Sigmoid colon (tissue), 4 donors: Measurements from ENCODE around the gene SLC16A7.

Experiments
- CTCF ChIP-seq, 4 experiments: fragments of 450-650 bp in 3 of 4; fragments of 200-600 bp in 1 of 4; IDR thresholded peaks; one replicate each; pipeline ENCODE4 v1.5.1; 2016 to 2019; ENCODE audit warnings: antibody characterized with exemption in 4 of 4, mild to moderate bottlenecking in 3 of 4, moderate library complexity in 2 of 4
- EP300 ChIP-seq, 4 donors: sonication (generic); formaldehyde crosslinking; IDR thresholded peaks; one replicate each; pipeline ENCODE4 v1.6.1; 2017; ENCODE audit warnings: antibody characterized with exemption in 4 of 4
- POLR2A ChIP-seq, 2 donors: fragments of 450-650 bp; IDR thresholded peaks; one replicate each; pipeline ENCODE4 v1.6.1; 2016; ENCODE audit warnings: antibody characterized with exemption in 2 of 2, mild to moderate bottlenecking in 2 of 2, moderate library complexity in 2 of 2
- POLR2AphosphoS5 ChIP-seq, 4 donors: sonication (generic); formaldehyde crosslinking; IDR thresholded peaks; one replicate each; pipeline ENCODE4 v1.6.1; 2017; ENCODE audit warnings: antibody characterized with exemption in 4 of 4

DNA sequence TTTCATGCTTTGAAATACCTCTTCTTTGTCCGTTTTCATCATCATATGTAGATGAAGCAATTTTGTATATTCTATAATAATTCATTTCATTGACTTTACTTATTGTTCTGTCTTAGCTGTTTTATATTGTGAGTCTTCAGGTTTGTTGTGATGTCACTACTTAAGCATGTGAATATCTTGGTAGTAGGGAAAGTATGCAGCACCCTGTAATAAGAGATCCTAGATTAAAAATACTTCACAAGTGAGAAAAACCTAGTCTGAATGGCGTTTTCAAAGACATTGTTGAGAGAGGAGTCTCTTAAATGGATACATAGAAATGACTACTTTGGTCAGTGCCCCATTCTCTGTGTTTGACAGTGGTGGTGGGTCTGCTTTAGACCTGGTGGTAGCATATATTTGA is 61.4 kb downstream of the SLC16A7 start:
- TF ChIP-seq POLR2A (IDR thresholded peaks at IDR 0.05) (no peak), CTCF (IDR thresholded peaks at IDR 0.05) (no peak), POLR2AphosphoS5 (IDR thresholded peaks at IDR 0.05) (no peak), EP300 (IDR thresholded peaks at IDR 0.05) (no peak)
